HK-2 (cell line): Measurements from ENCODE around the gene GNAI3.

ENCODE experiments used
- DNase-seq: peaks from one replicate; pipeline ENCODE4 v3.0.0-alpha.2; 2018; ENCODE audit not compliant: unreplicated experiment

GNAI3 gene

DNA sequence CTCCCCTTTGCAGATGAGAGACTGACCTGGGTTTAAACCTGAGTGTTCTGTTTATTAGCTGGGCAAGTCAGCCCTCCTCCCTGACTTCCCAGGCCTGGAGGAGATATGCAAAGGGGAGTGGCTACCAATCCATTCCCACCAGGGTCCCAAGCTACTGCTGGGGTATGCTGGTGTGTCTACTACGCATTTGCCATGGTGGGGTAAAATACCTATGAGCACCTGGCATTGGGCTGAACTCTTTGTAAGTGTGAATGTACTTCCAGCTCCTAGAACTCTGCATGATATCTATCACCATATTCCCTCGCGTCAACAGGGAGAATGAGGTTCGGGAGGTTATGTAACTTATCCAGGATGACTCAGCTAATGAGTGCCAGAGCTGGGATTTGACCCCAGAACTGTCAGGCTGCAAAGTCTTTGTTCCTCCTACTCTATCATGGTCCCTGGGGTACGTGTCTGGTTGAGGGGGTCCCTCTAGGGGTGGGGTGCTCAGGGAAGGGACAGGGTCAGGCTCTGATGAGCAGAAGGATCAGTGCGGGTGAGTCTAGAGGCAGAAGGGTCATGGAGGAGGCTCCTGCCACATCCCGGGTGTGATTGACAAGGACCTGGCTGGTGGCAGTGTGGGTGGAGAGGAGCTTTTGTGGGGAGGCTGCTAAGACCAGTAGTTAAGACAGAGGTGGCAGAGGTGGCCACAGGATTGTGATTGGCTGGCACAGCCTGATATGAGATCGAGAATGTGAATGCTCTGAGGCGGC, 88.0 kb downstream of the GNAI3 start:
- no peak for DNase-seq

DNA sequence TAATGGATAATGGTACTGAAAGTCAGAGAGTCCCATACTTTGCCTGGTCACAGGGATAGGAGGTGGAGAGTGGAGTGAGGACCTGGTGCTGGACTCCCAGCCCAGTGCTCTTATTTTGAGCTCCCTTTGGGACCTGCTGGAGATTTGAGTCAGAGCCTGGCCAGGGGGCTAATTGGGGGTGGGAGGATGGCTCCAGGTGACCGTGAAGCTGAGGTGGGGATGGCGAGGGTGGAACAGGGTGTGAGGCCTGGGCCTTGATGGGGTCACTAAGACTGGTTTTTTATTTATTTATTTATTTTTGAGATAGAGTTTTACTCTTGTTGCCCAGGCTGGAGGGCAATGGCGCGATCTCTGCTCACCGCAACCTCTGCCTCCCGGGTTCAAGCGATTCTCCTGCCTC, 89.0 kb downstream of the GNAI3 start:
- no peak for DNase-seq

DNA sequence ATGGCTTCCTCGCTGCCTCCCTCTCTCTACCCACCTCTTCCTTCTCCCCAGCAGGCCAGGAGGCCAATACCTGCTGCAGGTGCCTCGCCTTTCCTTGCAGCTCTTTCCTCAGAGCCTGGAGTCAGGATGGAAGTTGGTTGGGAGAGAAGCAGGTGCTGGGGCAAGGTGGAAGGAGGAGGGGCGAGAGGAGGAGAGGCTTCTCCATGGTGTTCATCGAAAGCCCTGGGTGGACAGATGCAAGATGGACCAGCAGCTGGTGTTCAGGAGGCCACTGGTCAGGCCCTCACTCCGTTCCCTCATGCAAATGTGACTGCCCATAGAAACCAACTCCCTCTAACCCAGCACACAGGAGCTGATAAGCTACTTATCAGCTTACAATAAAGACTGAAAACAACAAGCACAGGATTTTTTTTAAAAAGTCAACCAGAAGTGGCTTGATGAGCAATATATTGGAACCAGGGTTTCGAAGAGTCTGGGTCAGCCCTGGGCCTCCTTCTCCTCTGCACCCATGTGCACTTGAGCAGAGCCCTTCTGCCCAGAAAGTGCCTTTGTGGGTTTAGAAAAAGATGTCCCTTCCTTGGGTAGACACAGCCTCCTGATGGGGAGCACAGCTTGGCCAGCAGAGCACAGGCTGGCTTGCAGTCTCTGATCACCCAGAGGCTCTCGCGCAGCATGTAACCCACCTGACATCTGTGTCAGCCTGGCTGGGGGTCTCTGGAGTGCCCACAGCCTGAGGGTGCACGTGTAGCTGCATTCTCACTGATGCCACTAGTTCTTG, 90.8 kb downstream of the GNAI3 start:
- no peak for DNase-seq

DNA sequence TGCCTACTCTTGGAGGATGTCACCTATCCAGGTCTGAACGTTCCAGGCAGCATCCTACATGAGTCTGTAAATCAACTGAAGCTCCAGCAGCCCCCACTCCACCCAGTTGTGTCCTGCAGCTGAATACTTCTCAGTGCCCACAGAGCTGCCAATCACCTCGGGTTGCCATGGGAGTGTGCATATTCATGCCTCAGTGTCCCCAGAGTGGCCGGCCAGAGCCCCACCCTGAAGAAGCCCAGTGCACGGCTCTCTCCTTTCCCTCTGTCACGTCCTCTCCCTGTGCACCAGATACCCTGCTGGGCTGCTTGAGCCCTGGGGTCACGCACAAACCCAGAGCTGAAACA, 91.4 kb downstream of the GNAI3 start:
- no peak for DNase-seq

DNA sequence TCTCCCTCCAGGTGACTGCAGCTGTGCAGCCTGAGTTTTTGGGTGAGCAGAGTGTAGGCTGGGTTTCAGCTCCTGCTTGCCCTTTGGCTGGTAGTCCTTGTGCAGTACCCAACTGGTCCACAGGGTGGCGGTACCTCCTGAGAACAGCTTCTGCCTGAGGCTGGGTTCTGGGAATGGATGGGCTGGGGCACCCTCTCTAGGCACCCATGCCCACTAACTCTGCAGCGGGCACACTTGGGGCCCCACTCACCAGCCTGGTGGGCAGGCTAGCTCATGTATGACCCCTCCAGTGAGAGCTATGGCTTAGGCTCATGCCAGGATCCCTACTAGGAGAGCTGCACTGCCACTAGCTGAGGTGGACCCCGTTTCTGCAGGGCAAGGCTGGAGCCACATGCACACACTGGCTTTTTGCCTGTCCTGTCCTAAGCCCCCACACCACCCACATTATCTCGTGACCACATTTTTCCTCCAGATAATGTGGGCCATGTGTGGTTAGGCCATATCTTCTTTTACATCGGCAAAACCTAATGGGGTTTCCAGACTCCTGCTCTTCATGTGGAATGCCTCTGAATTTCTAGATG, 92.0 kb downstream of the GNAI3 start:
- DNase-seq = peak; percentile 84

DNA sequence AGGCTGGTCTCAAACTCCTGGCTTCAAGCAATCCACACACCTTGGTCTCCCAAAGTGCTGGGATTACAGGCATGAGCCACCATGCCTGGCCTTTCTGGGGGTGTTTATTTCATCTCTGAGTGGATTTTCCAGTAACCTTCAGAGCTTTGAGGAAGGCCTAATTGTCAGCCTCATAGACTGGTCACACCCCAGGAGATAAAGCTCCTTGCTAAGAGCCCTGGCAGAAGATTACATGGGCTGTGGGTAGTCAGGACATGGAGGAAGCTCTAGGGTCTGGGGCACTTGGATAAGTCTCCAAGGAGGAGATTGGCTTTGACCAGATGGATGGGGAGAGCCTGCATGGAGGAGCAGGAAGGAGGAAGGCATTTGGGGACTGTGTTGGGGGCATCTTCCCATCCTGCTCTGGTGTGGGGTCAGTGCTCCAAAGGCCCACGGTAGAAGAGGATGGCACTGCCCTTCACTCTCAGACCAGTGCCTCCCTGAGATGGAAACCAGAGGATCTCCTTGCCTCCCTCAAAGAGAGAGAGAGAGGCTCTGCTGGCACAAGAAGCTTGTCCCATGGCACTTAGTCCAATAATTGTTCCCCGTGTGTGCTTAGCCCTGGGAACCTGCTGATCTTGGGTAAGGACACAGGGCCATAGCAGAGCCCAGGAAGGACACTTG, 92.8 kb downstream of the GNAI3 start:
- no peak for DNase-seq

DNA sequence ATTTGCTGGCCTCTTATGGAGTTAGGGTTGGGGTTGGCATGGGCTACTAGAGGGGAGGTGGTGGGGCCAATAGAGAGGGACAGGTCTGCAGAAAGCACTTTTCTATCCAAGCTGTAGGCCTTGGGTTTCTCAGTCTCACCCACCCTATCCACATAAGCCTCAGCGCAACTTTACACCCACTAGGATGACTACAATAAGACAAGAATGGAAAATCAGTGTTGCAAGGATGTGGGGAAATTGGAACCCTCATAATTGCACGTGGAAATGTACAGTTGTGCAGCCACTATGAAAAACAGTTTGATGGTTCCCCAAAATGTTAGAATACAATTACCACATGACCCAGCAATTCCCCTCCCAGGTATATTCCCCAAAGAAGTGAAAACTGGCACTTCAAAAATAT, 93.4 kb downstream of the GNAI3 start:
- DNase-seq = no peak

DNA sequence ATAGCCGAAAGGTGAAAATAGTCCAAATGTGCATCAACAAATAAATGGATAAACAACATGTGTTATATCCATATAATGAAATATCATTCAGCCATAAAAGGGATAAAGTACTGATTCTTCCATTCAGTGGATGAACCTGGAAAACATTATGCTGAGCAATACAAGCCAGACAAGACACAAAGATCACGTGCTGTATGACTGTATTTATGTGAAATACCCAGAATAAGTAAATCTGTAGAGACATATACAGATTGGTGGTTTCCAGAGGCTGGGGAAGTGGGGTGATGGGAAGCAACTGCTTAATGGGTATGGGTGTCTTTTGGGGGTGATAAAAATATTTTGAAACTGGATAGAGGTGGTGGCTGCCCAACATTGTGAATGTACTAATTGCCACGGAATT, 94.2 kb downstream of the GNAI3 start:
- no peak for DNase-seq

DNA sequence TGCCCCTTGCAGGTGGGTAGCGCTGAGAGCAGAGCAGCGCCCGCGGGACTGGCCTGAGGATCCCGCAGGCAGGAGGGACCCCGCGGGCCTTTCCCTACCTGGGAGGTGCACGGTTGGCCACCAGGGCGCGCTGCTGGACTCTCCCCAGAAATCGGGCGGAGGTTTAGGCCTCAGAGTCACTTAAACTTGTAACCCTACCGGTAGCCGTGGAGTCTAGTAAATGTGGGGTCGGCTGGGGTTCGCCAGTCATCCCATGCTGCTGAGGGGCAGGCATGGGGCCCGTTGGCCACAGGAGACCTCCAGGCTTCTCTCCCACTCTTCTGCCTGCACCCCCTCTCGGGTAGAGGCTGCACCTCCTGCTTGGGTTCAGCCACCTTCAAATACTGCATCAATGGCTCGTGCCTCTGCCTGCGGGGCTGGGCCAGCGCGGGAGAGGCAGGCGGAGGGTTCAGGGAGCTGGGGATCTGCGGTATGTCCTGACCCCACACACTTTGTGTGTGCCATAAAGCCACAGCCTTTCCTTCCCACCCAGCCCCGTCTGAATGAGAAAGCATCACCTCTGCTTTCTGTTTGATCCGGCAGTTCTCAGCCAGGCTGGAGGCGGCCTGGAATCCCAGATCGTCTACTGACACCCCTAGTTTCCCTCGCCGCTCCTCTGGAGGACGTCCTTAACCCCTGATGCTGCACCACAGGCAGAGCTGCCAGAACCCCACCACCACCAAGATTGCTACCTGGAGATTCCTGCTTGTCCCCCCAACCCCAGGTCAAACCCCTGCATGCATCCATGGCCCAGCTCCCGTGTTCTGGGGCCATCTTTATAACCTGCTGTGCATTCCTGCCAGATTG, 95.2 kb downstream of the GNAI3 start:
- peak; percentile 80 for DNase-seq

DNA sequence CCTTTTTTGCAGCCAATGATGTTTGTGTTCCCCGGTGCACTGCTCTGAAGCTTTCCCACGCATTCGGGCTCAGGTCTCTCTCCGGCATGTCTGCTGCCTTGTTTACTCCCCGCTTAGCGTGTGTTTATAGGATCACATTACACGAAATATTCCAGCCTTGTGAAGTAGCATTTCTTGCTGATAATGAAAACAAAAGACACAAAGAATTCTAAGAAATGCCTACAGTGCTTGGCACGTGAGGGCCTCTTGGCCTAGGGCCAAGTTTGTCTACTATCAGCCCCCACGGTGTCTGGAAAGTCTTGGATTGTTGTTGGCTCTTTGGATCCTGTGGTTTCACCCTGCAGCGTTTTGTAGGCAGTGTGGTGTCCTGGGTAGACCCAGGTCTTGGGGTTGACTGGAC, 96.3 kb downstream of the GNAI3 start:
- DNase-seq = no peak

DNA sequence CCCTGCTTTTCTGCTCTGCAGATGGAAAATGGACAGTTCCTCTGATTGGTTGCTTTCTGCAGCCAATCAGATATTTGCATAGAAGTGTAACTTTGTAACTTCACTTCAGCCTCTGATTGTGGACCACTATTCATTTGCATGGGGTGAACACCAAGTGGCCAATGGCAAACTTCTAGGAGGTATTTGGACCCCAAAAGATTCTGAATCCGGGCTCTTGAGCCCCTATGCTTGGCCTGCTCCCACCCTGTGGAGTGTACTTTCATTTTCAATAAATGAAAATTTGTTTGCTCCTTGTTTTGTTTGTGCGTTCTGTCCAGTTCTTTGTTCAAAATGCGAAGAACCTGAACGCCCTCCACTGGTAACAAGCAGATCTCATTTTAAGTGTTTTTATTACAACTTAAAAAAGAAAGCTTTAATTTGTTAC, 101.1 kb downstream of the GNAI3 start:
- no peak for DNase-seq

DNA sequence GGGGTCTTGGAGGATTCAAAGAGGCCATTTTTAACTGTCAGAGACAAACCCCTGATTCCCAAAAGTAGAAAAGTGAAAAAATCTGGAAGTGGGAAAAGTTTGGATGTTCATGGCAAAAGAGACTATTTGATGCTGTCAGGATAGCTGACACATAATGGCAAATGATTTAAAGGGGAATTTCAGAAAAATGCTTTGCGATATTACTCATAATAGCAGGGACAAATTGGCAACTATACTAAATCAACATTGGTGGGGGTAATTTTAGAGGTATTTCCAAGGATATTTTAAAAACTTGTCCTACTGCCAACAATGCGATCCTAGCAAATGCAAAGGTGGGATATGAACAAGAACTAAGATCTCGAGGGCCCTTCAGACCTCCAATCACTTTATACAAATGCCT, 102.2 kb downstream of the GNAI3 start:
- DNase-seq = no peak

DNA sequence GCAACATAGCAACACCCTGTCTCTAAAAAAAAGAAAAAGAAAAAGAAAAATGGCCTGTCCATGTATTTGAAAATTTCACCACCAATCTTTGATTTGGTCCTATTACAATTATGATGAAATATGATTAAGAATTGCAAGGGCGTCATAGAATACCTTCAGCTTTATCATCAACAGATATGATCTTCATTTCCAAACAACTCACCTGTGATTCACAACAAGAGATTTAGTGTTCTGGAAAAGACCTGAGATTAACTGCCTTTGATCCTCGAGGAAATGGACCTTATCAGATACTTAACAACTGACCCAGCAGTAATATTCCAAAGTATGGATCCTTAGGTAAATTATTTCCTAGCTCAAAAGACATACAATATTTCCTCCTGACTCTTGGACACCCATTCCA, 104.0 kb downstream of the GNAI3 start:
- no peak for DNase-seq

DNA sequence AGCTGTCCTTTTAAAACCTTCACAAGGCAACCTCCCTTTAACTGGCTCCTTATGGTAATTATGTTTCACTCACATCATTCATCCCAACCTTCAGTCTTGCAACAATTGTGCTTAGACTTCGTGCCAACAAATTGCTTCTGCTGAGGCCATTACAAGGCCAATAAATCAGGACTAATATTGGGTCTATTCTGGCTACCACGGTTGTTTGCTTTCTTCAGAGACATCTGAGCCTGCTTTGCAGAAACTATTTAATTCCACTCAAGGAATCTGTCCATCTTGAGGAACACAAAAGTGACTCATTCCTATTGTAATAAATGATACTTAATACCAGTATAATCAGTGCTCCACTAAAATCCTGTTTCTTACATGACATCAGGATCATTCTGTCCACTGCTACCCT, 104.9 kb downstream of the GNAI3 start:
- no peak for DNase-seq

DNA sequence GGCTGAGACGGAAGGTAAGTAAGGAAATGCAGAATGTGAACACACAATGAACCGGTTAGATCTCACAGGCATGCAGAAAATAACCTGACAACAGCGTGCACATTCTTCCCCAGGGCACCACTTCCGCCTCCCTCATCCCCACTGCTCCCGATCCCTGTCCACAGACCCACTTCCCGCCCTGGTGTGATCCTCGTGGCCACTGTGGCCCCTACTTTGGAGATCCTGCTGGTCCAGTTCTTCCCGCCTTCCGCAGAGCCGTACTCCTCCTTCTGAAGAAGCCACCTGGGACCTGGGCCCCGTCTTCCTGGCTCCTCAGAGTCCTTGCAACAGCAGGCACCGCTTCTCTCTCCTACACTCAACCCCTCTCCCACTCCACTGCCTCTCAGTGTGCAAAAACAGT, 106.1 kb downstream of the GNAI3 start:
- DNase-seq = no peak

DNA sequence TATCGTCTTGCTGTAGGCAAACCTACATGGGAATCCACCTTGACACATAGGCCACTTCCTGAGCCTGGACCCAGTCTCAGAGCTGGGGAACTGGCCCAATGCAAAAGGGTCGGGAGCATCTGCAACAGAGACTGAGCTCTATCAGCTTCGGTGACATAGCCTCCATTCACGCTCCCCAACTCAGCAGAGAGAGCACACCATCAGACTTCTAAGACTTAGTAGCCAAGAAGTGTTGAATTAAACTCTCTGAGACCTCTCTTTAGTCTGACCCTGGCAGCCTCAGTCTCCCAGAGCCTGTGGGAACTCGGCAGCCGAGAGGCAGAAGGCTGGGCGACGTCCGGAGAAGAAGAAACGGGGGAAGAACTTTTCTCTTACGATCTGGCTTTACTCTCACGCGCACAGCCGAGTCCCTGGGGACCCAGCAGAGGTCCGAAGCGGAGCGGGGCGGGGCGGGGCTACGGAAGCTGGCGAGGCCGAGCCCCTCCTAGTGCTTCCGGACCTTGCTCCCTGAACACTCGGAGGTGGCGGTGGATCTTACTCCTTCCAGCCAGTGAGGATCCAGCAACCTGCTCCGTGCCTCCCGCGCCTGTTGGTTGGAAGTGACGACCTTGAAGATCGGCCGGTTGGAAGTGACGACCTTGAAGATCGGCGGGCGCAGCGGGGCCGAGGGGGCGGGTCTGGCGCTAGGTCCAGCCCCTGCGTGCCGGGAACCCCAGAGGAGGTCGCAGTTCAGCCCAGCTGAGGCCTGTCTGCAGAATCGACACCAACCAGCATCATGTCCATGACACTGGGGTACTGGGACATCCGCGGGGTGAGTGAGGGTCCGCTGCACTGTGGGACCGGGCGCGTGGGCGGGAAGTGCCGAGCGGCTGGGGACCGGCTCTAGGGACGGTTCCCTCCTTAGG, 107.5 kb downstream of the GNAI3 start, which contains the start of gene GSTM4:
GSTM4 (plus strand) TSS at position 485 of the 905 bp plus-strand sequence; CDS start at position 776, 291 bp downstream.
- DNase-seq = no peak

DNA sequence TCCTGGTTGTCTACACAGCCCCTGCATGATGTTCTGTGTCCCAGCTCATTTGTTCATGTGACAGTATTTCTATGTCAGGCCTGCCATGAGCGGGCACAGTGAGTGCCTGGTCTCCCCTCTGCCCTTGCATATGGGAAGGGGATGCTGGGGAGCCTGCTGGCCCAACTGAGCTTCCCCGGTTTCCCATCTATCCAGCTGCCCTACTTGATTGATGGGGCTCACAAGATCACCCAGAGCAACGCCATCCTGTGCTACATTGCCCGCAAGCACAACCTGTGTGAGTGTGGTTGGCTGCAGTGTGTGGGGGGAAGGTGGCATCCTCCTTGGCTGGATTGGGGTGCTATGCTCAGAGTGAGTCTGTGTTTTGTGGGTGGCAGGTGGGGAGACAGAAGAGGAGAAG, 109.0 kb downstream of the GNAI3 start:
- no peak for DNase-seq

DNA sequence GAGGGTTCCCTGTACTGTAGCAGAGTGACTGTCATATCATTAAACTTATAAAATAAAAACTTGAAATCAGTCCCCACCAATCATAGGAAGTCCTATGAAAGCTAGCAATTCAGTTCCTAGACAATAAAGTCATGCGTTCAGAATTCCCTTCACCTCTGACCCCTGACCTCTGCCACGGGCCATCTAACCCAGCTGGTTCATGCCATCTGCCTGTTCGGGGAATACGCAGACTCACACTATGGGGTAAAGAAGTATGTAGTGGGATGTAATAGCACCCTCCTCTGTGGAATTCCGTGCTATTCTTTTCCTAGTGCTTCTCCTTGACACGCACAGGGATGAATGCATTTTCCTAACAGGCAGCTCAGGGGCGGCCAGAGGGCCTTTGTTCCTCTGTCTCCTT, 109.6 kb downstream of the GNAI3 start:
- DNase-seq = no peak

DNA sequence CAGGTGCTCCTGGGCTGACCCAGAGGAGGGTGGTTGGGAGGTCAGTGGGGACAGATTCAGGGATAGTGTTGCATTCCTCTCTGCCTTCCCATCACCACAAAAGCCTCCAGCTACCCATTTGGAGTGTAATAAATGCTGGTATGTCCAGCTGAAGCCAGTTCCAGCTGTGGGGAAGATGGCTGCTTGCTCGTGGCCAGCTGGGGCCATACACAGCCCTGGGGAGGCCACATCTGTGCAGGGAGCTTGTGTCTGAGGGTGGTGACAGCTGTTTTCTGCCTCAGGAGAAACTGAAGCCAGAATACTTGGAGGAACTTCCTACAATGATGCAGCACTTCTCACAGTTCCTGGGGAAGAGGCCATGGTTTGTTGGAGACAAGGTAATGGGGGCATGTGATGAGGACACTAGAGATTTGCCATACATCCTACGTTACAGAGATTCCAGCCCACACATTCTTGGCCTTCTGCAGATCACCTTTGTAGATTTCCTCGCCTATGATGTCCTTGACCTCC, 110.2 kb downstream of the GNAI3 start:
- DNase-seq = no peak

DNA sequence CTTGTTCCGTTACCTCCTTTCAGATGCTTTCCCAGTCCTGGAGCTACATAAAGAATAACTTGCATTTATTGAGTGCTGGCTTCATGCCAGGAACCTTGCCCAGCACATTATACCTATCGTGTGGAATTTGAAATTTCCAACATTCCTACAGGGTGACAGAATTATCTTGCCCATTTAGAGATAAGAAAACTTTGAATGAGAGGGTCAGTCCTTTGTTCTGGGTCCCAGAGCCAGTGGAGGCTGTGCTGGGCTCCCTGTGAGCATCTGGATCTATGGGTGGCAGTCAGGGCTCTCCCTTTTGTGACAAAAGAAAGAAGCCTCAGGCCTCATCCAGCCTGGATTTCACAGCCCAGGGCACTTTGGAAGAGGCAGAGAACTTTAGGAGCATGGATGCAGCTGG, 110.7 kb downstream of the GNAI3 start:
- DNase-seq = no peak
